Pulmonary artery endothelial cell (primary cell): ENCODE measurements around the gene LMX1B. TPM values are rescaled to one million over a fixed set of nuclear protein-coding genes. Genes with fewer than 3 reads are reported as not detected.

Source experiments
- DNase-seq: peaks from one replicate; pipeline ENCODE4 v3.0.0-alpha.2; 2011; ENCODE audit warnings: low read depth, low spot score
- total RNA-seq: library from RNA; depleted of rRNA; stranded (reverse); fragments of >200 nt; gene quantifications from 2 replicates; pipeline ENCODE4 v1.2.3, GENCODE V29; 2014

Gene LMX1B
- total RNA-seq, 1 donor from 2014 or later = not detected

- DNase-seq = no peak
These were observed 121.8 kb downstream of the LMX1B start for GRCh38 chr9:126735482-126735881.

- DNase-seq = no peak
These were observed 124.8 kb downstream of the LMX1B start for GRCh38 chr9:126738553-126738952.

GRCh38 chr9:126743041-126743440 is 129.3 kb downstream of the LMX1B start:
- DNase-seq = no peak

- DNase-seq = no peak
These were observed 132.1 kb downstream of the LMX1B start for GRCh38 chr9:126745574-126746411.

Other genes starting within 250 kb of the LMX1B start
- gene ZBTB43, start 191.1 kb downstream of the LMX1B start, total RNA-seq = 7.4 and 7.8 TPM in 2 replicates
- 8.4 and 8.7 TPM in 2 replicates for gene ZBTB34, start 246.7 kb downstream of the LMX1B start, total RNA-seq